Renal cortical epithelial cell (primary cell): ENCODE results near the gene ZBTB7A. TPM values are rescaled to one million over a fixed set of nuclear protein-coding genes. Genes with fewer than 3 reads are reported as not detected.

ENCODE experiments used
- DNase-seq: peaks from one replicate; pipeline ENCODE4 v3.0.0-alpha.2; 2011; ENCODE audit warnings: low read depth
- total RNA-seq: library from RNA; depleted of rRNA; stranded (reverse); fragments of >200 nt; gene quantifications from 2 replicates; pipeline ENCODE4 v1.2.3, GENCODE V29; 2014

ZBTB7A gene
- total RNA-seq, 1 donor from 2014 or later: 38.1 TPM

DNA sequence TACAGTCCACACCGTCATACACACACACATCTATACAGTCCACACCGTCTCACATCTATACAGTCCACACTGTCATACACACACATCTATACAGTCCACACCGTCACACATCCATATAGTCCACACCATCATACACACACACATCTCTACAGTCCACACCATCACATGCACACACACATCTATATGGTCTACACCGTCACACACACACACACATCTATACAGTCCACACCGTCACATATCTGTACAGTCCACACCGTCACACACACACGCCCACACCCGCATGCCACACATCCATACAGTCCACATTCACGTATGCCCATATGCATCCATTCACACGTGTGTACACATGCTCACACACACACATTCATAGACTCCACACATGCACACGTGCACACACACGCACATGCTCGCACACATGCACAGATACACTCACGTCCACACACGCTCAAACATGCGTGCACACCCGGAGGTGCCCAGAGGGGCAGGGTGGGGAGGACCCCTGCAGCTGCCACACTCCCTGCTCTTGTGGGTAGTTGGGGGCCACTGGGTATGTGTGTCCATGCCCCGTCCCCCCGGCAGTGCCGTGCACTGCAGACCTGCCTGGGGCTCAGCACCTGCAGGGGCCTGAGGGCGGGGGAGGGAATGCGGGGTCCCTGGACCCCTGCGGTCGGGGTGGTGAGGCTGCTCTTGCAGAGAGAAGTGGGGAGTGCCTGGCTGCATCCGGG lies 30.0 kb downstream of the ZBTB7A start:
- no peak for DNase-seq

DNA sequence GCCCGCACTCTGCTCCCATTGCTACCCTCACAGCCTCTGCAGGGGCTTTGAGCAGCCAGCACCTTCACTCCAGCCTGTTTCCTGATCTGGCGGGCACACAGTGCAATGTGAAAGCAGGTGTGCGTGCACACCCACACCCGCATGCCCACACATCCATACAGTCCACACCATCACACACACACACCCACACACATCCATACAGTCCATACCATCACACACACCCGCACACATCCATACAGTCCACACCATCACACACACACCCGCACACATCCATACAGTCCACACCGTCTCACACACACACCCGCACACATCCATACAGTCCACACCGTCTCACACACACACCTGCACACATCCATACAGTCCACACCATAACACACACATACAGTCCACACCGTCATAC lies 31.1 kb downstream of the ZBTB7A start:
- DNase-seq: no peak

DNA sequence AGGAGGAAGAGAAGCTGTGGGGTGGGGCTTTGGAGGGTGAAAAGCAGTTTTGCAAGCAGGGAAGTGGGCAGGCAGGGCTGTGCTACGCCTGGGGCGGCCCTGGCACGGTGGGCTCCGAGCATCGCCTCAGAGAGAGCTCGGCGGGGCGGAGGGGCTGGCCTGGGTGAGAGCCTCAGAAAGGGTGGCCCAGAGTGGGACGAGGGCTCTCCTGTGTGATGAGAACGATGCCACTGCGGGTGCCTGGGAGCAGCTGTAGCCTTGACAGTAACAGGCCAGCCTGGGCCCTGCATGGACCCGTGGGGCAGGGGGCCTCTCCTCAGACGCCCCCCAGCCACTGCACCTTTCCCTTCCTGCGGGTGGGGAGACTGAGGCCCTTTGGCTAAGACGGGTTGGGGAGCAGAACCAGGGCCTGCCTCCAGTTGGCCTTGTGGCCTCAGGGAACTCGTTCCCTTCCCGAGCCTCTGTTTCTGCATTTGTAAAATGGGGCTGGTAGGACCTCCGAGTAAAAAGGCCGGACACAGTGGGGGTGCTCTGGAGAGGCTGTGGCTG lies 31.6 kb downstream of the ZBTB7A start:
- DNase-seq: no peak

DNA sequence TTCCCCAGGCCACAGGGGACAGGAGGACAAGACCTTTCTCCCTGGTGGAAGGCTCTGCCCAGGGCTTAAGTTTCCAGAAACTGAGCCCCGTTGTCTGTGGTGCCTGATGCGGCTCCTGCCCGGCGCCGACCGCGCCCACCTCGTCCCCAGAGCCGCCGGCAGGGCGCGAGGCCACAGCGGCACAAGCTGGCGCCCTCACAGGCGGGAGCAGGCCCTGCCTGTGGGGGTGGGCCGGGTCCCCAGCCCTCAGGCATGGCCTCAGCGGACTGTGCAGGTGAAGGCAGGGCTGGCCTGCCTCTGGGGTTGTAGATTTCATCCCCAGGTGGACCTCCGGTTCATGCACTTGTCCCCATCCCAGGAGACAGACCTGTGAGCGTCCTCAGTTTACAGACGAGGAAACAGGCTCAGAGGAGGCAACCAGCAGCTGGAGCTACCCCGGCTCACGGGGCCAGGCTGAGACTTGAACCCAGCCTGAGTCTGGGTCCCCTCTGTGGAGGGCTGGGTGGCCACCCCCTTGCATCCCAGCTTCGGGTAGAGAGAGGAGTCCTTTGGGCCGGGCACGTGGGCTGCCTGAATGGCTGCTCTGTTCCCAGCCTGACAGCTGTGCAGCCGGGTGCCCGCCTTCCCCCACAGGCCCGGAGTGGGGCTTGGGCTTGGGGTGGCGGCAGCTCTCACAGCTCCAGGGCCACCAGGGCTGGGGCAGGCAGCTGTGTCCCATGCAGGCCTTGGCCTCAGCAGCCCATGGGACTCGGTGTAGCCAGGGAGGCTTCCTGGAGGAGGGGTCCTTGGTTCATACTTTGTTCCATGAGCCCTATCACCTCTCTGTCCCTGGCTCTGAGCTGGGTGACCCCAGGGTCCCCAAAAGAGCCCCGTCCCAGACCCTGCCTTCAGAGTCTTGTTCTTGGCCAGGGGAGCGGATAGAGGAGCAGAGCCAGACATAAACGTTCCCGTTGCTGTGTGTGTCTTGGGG lies 32.4 kb downstream of the ZBTB7A start:
- no peak for DNase-seq

DNA sequence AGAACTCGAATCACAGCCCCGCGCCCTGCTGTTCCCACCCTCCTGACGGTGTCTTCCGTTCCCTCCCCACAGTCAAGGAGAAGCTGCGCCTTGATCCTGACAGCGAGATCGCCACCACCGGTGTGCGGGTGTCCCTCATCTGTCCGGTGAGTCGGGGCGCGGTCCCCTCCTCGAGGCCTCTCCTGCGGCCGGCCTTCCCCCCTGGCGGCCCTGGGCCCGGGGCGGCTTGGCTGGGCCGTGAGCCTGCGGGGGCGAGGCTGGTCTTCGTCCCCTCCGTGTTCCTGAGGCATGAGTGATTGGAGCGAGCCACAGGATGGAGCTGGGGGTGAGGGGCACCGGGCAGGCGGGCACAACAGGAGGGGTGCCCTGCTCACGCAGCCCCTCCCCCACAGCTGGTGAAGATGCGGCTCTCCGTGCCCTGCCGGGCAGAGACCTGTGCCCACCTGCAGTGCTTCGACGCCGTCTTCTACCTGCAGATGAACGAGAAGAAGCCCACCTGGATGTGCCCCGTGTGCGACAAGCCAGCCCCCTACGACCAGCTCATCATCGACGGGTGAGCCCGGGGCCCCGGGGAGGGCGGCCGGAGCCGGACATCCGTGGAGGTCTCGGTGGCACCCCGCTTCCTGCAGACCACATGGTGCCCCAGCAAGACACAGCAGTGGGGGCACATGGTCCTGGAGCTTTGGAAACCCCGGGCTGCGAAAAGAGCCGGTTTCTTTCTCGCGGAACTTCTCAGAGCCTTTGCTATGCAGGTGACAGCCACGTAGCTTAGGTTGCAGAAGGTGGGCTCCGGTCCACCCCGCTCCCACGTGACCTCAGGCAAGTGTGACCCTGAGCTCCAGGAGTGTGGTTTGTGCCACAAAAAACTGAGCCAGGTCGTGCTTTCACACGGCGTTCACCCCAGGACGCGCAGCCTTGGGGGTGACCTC lies 33.4 kb downstream of the ZBTB7A start:
- no peak for DNase-seq

DNA sequence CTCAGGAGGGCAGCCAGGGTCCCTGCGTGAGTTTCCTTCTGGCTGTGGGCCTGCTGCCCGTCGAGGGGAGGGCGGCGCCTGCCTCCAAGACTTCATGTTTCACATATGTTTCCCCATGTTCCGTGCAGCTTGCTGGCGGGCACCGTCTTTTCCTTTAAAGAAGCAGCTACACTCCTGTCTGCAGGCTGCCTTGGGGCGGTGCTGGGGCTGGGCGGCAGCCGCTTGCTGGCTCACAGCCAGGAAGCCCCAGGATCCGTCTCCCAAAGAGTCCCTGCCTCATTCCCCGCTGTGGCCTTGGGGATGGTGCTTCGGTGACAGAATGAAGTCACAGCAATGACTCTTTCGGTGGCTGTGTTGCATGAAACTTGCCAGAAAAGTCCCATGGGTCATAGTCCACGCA lies 34.3 kb downstream of the ZBTB7A start:
- no peak for DNase-seq

DNA sequence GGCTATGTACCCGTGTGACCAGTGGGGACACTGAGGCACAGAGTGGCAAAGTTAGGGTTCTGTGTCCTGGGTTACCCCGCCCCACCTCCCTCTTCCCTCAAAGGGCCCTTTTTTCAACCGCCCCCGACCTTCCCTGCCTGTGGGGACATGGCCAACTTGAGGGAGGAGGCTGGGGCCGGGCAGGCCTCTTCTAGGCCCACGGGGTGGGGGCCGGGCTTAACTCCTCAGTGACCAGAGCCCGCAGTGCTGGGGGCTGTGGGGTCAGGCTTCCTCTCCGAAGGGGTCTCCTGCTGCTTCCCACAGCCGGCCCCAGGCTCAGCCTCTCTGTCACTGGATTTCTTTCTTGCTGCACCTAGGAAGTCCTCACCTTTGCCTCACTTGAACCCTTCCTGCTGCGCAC lies 35.3 kb downstream of the ZBTB7A start:
- DNase-seq: no peak

DNA sequence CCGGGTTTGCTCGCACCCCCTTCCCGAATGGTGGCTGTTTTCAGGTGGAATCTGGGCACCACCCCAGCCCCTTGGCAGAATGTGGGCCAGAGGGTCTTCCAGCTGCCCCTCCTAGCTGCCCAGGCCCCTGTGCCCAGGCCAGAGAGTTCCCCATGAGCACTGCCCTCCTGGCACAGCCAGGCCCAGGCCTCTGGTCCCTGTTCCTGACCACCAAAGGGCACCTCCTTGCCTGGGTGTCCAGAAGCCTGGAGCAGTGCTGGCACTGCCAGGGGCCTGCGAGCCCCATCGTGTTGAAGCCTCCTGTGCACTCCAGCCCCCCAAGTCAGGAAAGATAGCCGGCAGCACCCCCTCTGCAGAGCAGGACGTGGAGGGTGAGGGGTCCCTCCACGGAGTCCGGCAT lies 35.7 kb downstream of the ZBTB7A start:
- DNase-seq: no peak

DNA sequence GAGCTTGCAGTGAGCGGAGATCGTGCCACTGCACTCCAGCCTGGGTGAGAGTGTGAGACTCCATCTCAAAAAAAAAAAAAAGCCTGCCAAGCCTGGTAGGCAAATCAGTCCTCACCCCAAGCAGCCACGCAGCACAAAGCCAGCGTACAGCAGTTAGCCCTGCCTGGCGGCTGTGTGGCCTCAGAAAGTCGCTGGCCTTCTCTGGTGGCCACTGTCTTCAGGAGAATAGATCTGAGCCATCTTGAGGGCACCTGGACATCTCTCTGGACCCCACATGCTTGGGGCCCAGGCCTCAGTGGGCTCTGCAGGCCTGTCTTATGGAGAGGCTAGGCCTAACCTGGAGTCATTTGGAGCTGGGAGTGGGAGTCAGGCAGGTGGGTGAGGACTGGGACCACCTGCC lies 36.1 kb downstream of the ZBTB7A start:
- DNase-seq: no peak

DNA sequence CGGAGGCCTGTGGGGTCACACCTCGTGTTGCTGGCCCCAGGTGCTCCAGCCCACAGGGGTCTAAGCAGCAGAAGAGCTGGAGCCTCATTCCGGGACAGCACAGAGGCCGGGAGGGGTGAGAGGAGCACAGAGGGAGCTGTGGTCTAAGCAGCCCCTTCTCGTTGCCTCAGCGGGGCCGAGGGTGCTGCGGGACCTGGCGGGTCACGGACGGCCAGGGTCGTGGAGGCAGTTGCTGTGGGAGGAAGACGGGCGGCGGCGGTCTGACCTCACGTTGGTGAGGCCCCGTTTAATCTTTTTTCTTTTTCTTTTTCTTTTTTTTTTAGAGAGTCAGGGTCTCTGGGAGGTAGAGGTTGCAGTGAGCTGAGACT lies 37.5 kb downstream of the ZBTB7A start:
- no peak for DNase-seq

DNA sequence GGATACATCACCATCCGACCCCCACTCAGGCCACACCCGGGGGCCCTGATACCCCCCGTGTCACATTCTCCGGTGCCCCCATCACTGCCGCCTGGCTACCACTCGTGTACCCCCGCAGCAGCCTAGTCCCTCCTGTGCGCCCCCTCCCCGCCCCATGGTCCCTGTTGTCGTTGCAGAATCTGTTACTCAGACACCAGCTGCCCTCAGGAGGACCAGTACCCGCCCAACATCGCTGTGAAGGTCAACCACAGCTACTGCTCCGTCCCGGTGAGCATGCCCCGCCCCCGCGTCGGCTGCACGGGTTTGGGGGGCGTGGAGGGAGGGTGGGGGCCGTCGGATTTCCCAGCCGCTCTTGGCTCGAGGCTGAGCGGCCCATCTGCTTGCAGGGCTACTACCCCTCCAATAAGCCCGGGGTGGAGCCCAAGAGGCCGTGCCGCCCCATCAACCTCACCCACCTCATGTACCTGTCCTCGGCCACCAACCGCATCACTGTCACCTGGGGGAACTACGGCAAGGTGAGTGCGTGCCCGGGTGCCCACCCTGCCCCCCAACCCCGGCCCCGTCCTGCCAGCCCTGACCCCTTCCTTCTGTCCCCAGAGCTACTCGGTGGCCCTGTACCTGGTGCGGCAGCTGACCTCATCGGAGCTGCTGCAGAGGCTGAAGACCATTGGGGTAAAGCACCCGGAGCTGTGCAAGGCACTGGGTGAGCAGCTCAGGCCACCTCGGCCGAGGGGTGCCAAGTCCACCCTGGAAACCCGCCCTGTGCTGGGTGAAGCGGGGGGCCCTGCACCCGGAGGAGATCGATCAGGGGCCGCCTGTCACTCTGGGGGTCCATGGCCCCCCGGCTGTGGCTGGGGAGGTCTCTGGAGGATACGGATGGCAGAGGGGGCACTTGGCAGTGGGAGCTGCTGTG lies 38.1 kb downstream of the ZBTB7A start:
- DNase-seq: no peak

DNA sequence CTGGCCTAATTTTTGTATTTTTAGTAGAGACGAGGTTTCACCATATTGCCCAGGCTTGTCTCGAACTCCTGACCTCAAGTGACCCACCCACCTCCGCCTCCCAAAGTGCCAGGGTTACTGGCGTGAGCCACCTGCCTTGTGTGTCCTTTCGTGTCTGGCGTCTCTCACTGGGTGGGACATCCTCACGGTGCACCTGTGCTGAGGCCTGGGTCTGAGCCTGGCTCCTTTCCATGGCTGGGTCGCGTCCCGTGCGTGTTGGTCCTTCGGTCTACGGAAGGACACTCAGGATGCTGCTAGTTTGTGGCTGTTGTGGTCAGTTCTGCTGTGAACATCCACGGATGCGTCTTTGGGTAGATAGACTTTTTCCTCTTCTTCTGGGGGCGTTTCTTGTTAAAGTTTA lies 39.6 kb downstream of the ZBTB7A start:
- no peak for DNase-seq

DNA sequence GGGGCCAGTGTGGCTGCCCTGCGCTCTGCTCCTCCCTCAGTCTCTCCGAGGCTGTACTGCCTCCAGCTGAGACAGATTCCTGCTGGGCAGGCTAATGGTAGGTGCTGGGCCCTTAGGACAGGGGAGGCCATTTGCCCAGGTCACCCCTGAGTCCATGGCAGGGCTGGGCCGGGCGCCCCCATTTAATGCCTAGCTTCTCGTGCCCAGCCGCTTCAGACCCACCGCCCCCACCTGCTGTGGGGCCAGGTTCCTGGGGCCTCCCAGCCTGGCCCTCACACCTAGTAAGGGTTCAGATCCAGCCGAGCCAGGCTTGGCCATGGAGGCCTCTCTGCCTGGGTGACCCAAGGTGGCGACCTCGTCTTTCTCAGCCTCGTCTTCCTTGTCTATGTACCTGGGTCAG lies 41.4 kb downstream of the ZBTB7A start:
- no peak for DNase-seq

DNA sequence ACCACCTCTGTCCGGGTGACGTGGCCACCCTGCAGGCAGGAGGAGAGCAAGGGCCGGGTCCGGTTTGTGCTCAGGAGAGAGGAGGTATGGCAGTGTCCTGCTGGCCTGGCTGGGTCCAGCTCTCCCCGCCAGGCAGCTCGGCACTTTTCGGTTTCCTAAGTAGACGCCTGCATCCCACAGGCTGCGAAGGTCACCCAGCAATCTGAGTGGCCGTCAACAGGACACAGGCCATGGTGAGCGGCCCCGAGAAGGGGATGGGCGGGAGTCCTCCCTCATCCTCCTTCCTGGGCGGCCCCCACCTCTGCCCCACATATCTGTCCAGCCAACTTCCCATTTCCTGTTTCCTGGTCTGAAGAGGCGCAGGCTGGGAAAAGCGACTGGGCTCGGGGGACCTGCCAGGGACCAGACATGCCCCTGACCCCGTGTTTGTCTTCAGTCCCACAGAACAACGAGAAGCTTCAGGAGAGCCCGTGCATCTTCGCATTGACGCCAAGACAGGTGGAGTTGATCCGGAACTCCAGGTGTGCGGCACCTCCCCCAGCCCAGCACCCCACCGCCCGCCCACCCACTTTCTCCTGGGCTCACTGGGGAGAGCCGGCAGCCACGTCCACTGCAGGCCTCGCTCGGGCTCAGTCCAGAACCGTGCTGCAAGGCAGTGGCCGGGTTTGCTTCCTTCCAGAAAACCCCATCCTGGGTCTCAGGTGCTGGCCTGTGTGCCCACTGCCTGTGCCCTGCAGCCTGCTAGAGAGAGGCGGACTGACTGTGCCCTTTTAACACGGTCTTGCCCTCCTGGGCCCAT lies 42.9 kb downstream of the ZBTB7A start:
- DNase-seq: no peak

DNA sequence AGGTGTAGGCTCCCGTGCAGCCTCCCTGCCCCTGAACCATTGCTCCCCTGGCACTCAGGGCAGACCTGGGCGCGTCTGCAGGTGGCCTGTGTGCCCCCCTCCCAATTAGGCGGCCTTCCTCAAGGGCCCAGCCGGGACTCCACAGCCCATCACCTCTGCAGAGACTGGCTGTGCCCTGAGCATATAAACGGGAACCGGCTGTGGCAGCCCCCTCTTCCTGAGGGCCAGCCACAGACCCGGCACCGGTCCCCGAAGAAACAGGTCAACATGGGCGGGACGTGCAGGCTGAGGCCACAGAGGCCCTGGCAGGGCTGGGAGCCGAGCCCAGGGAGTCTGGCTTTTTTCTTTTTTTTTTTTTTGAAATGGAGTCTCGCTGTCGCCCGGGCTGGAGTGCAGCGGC lies 47.1 kb downstream of the ZBTB7A start:
- DNase-seq: no peak

DNA sequence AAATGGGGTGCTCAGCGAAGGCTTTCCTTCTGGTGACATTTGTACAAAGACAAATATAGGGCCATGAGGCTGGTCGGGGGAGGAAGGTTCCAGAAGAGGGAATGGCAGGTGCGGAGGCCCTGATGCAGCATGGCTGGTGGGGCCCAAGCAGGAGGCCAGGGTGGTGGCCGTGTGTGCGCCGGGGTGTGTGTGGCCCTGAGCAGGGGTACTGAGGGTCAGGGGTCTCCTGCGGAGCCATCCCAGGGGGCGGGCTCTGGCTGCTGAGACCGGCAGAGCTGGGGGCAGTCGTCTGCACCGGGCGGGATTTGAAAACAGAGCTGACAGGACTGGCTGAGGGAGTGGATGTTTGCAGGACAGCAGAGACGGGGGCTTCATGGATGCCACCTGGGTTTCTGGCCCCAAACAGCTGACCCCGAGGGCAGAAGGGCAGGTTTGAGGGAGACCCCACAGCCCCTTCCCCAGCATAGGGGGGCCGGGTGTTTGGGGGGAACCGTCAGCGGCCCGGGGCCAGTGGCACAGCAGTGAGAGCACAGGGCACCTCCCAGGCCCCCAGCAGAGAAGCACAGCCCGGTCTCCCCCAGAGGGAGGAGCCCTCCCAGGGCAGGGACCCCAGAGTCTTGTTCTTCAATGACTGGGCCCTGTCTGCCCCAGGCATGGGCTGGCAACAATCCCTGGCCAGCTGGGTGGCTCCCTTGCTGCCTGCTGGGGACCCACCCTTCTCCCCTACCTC lies 47.8 kb downstream of the ZBTB7A start:
- no peak for DNase-seq

DNA sequence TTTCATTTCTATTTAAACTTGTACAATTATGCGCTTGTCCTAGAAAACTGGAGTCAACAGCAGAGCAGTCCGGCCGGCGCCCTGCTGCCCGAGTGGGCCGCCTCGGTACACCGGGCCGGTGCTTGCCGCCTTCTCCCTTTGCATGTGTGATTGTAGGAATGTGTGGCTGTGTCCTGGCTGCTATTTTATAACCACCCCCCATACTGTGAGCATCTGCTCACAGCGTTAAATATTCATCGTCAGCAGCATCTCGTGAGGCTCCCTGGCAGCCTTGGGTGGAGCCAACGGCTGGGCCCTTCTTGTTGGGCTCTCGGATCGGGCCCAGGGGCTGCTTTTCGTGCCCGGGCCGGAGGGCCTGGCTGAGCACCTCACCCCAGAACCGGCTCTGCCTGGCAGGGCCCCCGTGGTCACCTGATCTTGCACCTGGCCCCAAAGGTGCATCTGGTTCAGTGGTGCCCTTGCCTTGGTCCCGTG lies 48.5 kb downstream of the ZBTB7A start:
- DNase-seq: no peak

DNA sequence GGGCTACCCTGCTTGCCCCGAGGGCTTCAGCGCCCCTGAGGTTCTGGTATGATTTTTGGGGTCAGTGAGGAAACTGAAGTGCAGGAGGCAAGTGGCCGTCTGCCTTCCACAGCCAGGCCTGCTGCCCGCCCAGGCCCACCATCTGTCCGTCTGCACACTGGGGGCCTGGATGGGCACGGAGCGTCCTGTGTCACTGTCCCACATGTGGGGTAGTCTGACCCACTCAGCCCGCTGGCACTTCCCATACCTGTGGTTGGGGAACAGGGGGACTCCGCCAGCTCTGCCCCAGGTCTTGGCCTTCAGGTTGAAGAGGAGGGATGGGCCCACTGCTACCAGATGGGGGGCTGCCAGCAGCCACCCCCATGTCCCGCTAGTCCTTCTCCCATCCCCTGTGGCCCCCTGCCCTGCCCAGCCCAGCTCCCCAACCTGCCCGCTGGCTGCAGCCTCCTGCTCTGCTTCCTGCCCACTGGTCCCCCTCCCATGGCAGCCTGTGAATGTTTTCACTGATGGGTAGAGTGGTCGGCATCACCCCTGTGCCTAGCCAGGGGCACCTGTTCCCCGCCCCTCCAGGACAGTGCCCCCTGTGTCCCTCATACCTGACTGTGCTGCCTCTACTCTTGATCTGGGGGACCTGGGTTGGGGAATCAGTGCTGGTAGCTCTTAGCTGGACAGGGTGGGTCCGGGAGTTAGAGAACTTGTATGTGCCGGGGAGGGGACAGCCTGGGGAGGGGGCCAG lies 49.6 kb downstream of the ZBTB7A start:
- no peak for DNase-seq
